ENCODE measurements around the gene ADGRD1.
A peak's percentile ranks its signal among the peaks of the same experiment; 100 is the strongest.
"Not testable (repeated sequence)": the region's sequence is repeated elsewhere in the genome, so short reads cannot be mapped to it uniquely, and the experiment has no call there.

Gene ADGRD1

DNA sequence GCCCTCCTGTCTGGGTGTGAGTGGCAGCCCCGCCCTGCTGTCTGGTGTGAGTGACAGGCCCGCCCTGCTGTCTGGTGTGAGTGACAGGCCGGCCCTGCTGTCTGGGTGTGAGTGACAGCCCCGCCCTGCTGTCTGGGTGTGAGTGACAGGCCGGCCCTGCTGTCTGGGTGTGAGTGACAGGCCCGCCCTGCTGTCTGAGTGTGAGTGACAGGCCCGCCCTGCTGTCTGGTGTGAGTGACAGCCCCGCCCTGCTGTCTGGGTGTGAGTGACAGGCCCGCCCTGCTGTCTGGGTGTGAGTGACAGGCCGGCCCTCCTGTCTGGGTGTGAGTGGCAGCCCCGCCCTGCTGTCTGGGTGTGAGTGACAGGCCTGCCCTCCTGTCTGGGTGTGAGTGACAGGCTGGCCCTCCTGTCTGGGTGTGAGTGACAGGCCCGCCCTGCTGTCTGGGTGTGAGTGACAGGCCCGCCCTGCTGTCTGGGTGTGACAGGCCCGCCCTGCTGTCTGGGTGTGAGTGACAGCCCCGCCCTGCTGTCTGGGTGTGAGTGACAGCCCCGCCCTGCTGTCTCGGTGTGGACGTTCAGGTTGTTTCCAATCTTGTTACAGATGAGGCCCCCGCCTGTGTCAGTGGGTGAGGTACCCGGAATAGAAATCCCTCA lies 175.4 kb downstream of the ADGRD1 start:
- DNase-seq: not testable (repeated sequence)

- peak; percentile 20 for DNase-seq
Measured at GRCh38 chr12:131129839-131130238, 176.1 kb downstream of the ADGRD1 start.

DNA sequence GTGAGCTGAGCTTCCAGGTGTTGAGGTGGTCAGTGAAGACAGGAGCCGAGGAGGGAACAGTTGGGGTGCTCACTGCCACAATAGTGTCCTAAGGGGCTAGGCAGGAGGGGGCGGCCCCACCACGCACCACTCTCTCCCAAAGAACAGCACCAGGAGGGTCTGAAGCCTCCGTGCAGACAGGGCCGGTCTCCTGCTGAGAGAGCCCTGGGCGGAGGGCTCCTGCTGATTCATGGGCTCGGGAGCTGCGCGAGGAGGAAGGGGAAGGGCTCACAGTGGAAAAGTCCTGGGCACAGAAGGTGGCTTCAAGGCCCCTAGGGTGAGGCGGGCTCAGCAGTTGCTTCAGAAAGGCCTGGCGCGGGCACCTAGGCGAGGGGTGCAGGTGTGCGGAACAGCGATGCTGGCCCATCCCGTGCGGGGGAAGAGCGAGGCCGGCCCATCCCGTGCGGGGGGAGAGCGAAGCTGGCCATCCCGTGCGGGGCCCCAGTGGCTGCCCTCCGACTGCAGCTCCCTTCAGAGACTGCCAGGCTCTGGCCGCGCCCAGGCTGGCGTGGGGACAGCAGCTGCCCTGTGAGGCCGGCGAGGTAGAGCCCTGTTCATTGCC lies 176.7 kb downstream of the ADGRD1 start:
- no peak for DNase-seq

DNA sequence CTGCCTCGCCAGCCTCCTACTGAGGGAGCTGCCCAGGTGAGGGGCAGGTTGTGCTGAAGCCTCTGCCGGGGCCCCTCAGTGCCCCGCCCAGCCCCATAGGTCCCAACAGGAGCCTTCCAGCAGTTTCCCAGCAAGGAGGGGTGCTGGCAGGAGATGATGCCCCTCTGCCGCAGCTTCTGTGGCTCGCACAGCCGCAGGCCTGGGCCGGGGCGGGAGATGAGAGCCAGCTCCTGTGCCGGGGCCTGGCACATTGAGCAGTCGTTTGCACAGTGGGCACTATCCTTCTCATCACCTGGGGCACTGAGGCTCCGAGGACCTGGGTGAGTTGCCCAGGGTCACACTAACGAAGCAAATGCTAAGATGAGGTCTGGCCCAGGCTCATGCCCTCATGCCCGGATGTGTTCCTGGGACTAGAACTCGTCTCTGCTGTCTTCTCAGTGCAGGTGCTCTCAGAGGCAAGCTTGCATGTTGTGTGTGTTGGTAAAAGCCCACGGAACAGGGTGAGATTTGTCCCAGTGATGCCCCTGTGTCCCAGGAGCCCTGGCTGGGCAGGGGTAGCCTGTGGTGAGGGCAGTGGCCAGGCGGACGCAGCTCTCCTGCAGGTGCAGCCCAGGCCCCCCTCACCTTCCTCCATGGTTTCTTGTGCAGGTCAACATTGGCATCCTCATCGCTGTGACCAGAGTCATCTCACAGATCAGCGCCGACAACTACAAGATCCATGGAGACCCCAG lies 177.5 kb downstream of the ADGRD1 start:
- no peak for DNase-seq

DNA sequence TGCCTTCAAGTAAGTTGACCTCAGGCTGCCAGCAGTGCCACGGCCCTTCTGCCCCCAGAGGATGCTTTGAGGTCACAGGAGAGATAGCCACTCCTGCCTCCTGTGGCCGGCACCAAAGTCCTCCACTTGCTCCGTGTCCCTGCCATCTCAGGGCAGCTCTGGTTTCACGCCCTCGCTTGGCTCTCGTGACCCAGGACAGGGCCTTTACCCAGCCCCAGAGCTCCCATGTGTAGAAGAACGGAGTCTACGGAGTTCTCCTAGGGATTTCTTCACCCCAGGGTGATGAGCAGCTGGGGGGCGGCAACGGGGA lies 178.1 kb downstream of the ADGRD1 start:
- no peak for DNase-seq

GRCh38 chr12:131132118-131132892 lies 178.6 kb downstream of the ADGRD1 start:
- DNase-seq: peak; percentile 73

- DNase-seq: no peak
Measured at GRCh38 chr12:131133015-131133905, 179.6 kb downstream of the ADGRD1 start.

GRCh38 chr12:131133994-131134393 lies 180.3 kb downstream of the ADGRD1 start:
- DNase-seq: no peak

DNA sequence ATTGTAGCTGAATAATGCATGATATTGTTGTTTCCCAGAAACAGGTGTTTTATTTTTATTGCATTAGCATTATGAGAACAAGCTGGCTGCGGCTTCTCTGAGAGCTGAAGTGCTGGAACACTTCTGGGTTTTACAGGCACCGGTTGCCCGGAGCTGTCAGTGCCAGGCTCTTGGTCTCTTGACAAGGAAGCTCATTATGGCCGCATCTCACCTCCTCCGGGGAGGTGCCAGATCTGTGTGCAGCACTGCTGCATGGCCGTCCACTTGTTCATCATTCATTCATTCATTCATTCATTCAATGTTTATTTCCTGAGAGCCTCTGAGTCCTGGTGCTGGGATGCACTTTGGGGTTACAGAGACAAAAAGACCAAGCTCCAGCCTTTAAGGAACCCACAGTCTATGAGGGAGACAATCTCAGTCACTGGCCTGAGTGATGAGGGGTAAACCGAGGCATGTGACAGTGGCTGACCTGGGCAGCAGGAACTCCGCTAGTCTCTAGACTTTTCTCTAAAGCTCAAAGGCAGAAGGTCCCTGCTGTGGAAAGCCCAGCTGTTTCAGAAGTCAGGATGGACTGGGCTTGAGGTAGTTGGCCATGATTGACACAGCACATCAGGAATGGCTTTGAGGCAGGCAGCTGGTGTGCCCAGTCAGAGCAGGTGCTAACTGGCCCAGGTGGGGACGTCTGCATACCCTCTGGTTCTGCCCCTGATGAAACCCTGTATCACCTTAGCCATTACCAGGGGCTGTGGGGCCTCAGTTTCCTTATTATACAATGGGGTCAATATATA lies 181.0 kb downstream of the ADGRD1 start:
- DNase-seq: no peak

DNA sequence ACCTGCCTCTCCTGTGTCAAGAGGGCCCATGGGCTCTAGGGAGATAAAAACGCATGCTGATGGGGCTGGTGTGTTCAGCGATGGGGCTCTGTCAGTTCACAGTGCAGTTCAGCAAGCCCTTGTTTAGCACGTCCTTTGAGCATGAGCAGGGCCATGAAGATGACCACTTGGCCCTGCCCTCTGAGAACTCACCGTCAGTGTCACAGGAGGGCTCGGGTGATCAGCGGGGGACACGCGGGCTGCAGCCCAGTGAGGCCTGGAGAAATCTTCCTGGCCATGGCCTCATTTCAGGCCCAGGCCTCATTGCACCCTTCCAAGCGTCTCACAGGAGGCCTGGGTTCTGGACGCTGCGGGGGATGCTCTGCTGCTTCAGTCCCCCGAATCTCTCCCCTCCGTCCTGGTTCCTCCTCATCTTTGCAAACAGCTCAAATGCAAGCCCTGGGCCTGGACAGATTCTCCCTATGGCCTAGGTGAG lies 181.6 kb downstream of the ADGRD1 start:
- no peak for DNase-seq

GRCh38 chr12:131135786-131136538 lies 182.3 kb downstream of the ADGRD1 start:
- DNase-seq: no peak

DNA sequence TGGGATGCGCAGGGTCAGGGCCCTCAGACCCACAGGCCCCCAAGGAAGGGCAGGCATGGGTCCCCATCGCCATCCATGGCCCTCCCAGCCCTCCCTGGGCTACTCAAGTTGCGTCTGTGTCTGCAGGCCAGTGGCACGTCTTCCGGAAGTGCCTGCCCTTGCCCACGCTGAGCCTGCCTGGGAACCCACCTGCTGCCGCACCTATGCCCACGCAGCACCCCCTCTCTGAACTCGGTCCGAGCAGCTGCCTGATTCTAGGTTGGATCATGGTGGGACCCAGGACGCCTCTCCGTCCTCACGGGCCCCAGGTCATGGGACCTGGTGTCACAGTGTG lies 182.8 kb downstream of the ADGRD1 start:
- DNase-seq: no peak

GRCh38 chr12:131137009-131137835 lies 183.5 kb downstream of the ADGRD1 start:
- DNase-seq: no peak

DNA sequence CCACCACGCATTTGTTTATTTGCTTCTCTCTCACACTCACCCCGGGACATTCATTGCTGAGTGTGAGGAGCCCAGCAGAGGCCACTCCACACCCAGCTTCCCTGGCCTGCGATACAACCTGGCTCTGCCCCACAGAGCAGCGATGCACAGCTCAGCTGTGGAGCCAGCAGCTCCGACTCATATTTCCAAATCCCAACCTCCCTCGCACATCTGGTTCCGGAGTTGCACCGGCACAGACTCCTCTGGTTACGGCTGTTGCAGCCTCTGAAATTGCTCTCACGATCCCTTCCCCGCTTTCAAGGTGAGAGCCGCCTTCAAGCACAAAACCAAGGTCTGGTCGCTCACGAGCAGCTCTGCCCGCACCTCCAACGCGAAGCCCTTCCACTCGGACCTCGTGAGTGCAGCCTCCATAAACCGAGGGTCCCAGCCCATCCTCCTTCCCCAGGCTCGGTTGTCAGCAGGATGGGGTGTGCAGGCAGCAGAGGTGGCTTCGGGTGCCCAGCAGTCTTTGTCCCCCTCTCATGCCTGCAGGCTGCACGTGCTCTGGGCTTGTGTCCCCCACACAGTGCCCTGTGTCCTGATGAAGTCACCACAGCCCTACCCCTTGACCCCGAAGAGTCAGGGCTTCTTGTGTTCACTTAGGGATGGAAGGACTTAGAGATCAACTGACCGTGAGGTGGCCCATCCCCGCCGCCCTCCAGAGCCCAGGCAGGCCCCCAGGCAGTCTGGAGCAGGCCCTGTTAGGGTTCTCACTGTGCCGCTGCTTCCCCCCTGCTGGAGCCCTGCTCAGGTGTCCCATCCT lies 184.3 kb downstream of the ADGRD1 start:
- DNase-seq: no peak

DNA sequence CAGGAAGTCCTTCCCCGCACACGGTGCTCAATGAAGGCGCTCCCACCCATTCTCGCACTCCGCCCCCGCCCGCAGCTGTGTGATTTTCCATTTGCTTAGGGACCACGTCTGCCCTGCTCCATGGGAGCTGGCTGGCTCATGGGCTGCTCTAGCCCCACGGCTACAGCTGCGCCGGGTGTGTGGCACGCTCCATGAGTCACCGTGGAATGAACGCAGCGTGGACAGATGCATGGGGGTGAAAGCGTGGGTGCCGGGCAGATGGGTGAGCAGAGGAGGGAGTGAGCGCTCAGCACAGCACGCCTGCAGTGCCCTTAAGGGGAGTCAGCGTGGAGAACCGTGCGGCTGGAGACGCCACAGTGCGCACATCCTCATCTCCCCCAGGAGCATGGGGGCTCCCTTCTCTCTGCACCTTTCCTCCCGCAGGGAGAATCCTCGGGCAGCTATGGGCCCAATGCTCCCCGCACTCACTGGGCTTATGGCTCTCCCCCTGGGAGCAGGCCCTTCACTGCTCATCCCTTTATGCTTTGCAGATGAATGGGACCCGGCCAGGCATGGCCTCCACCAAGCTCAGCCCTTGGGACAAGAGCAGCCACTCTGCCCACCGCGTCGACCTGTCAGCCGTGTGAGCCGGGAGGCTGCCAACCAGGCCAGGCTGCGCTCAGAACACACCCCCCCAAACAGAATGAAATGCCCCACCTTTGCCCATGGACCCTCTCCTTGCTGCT lies 185.1 kb downstream of the ADGRD1 start:
- no peak for DNase-seq

- no peak for DNase-seq
Measured at GRCh38 chr12:131139363-131140068, 185.8 kb downstream of the ADGRD1 start.

GRCh38 chr12:131140069-131140435 lies 186.3 kb downstream of the ADGRD1 start:
- no peak for DNase-seq

GRCh38 chr12:131140697-131141096 lies 187.0 kb downstream of the ADGRD1 start:
- DNase-seq: no peak
